NB4 (cell line): ENCODE data around the gene CCBE1.

Experiments
- CTCF ChIP-seq: IDR thresholded peaks from one replicate; pipeline ENCODE4 v1.5.1; 2012; ENCODE audit warnings: low read depth, low read length
- MAX ChIP-seq: IDR thresholded peaks from 2 replicates; pipeline ENCODE4 v1.6.1; 2011; ENCODE audit warnings: low read depth, low read length
- MYC ChIP-seq: IDR thresholded peaks from 2 replicates; pipeline ENCODE4 v1.6.1; 2011; ENCODE audit warnings: low read depth, low read length
- POLR2A ChIP-seq: IDR thresholded peaks from 2 replicates; pipeline ENCODE4 v1.6.1; 2011; ENCODE audit warnings: mild to moderate bottlenecking; ENCODE audit not compliant: insufficient read length; ENCODE audit errors: extremely low read depth

DNA sequence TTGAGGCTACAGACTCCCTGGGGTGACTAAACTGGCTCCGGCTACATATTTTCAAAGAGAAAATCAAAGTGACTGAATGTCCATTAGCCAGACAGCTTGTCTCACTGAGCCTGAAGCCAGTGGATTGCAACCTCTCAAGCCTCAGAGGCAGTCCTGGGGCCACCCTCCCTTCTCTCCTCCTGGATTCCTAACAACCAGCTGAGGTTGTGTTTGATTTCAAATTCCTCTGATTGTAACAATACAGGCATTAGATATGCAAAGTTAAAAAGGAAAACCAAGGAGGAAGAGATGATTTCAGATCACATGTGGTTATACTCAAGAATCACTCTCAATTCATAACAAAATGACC lies 237.2 kb downstream of the CCBE1 start:
- no peak for TF ChIP-seq POLR2A
- TF ChIP-seq CTCF: no peak
- TF ChIP-seq MYC: no peak
- TF ChIP-seq MAX: no peak
